Stimulated activated naive CD4-positive, alpha-beta T cell (primary cell): ENCODE data around the gene PALS2.

Source experiments
- DNase-seq, 6 experiments: peaks; one replicate each; lab custom pipeline; 2025; lab: John Stamatoyannopoulos, UW

PALS2 gene

DNA sequence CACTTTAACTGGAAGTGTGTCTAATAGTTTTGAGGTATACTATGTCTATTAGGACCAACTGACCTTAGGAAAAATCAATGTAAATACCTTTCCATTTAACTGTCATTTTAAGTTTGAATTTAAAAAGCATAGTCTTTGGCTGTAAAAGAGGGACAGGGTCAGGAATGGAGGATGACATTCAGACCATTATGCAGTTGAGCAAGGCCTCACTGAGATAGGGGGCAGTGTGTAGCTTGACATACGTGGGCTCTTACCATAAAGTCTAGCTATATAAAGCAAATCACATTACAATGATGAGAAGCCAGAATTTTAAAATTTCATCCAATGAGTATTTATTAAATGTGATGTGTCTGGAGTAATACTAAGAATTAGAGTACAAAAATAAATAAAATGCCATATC, 17.9 kb downstream of the PALS2 start:
- DNase-seq, result no peak

DNA sequence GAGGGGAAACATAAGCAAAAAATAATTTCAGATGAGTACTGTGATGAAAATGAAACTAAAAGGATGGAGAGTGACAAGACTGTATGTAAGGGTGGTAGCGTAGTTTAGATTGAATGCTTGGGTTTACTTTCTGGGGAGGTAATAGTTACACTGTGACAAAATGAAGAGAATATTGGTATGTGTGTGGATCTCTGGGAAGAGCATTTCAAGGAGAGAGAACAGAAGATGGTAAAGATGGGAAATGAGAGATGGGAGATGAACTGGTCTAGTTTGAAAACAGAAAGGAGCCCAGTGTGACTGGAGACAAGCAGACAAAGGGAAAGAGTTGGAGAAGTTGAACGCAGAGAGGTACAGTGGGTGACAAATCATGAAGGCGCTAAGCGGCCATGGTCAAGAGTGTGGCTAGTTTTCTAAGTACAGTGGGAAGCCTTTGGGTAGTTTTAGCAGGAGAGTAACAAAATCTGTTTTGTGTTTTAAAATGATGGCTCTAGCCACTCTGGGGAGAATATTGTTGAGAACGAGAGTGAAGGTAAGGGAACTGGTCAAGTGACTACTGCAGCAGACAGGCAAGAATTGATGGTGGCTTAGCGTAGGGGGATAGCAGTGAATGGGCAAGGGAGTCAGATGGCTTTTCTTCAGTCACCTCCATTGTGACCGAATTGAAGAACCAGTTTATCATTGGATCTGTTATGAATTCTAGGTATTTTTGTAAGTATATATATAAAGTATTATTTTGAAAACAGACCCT, 22.6 kb downstream of the PALS2 start:
- peak in 2 of 6 experiments; percentile 17 to 28 for DNase-seq

DNA sequence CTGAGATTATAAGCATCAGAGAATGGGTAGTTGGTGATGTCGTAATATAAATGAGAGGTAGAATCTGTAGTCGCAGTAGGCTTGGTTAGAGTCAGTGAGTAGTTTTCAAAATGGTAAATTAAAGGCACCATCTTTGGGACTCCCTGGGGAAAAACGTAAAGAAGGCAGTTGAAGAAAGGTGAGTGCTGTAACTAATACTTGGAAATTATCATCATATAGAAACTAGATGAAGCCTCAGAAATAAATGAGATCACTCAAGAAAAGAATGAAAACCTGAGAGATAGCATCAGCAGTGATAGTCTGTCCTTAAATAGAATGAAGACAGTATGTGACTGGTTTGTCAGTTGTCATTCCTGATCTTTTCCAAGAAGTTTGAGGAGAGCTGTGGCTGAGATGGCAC, 23.8 kb downstream of the PALS2 start:
- DNase-seq, result no peak

DNA sequence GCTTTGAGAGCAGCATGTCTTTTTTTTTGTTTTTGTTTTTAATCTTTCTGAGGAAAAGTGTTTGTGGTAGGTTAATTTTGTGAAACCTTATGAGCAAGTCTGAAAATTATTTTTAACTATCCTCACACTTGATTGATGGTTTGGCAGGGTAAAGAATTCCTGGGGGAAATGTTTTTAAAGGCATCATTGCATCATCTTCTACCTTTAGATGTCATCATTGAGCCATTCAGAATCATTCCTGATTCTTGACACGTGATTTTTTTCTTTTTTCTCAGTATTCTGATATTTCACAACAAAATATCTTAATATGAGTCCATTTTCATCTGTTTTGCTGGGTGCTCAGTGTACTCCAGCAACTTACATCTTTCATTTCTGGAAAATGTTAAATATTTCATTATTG, 28.3 kb downstream of the PALS2 start:
- no peak for DNase-seq

DNA sequence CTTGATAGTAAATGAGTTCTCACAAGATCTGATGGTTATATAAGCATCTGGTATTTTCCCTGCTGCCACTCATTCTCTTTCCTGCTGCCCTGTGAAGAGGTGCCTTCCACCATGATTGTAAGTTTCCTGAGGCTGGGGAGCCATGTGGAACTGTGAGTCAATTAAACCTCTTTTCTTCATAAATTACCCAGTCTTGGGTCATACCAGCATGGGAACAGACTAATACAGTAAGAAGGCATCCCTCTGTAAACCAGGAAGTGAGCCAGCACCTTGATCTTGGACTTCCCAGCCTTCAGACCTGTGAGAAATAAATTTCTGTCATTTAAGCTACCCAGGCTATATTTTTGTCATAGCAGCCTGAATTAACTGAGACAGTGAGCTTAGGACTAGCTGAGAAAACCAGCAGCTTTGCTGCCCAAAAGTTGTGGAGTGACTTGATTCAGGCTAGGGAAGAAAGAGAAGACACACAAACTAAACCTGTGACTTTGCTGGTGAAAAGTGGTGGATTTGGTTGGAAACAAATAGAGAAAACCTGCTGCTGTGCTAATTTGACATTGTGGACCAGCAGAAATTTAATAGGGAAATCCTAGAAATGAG, 29.7 kb downstream of the PALS2 start:
- DNase-seq, result no peak

DNA sequence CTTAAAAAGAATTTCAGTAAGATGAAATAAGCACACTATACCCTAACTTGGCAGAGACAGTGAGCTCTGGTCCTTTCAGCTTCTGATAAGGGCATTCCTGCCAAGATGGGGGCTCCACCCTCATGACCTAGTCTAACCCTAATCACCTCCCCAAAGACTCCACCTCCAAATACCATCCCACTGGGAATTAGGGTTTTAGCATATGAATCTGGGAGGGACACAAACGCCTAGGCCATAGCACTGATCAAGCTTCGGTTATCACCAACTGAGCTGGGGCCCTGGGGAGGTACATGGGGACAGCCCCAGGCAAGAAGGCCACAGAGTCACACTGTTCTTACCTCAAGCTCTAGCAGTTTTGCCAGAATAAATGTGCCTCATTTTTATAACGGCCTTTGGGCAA, 31.4 kb downstream of the PALS2 start:
- no peak for DNase-seq

DNA sequence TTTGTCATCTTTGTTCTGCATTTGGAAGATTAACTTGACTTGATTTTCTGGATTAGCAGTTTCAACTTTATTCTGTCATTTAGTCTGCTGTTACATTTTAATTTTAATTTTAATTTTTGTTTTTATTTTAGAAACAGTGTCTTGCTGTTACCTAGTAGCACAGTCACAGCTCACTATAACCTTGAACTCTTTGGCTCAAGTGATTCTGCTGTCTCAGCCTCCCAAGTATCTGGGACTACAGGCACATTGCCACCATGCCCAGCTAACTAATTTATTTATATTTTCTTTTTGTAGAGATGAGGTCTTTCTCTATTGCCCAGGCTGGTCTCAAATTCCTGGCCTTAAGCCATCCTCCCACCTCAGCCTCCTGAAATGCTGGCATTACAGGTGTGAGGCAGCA, 35.3 kb downstream of the PALS2 start:
- no peak for DNase-seq

DNA sequence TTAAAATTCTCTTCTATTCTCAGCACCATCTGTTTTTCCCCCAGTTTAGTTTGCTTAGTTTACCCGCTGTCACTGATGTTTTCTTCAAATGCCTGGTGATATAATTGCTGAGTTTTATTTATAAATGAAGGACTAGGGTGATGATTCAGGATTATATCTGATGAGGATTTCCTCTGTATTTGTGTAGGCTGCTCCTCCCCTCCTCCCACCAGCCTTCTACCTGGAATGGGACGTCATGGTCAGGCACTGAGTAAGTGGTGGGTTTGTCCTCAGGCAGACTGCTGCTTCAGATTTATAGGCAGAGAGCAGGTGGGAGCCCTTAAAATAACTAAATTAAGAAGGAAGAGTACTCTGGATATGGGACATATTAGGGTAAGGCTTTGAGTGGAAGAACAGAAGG, 35.8 kb downstream of the PALS2 start:
- DNase-seq, result no peak

DNA sequence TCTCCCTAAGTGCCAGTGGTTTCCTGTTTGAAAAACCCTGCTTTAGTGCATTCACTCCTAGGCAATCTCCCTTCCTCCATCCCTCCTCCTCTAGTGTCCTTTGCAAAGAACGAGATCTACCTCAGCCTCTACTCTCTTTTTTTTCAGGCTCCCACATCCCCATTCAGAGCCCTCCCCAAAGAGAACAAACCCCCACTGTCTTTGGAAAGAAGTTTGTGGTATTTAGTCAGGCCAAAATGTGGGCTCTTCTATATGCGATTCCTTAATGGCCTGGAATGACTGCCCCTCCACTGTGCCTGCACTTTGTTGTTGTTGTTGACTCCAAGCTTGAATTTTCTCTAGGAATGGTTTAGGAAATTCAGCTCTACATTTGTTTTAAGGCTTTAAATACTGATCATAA, 36.3 kb downstream of the PALS2 start:
- no peak for DNase-seq

DNA sequence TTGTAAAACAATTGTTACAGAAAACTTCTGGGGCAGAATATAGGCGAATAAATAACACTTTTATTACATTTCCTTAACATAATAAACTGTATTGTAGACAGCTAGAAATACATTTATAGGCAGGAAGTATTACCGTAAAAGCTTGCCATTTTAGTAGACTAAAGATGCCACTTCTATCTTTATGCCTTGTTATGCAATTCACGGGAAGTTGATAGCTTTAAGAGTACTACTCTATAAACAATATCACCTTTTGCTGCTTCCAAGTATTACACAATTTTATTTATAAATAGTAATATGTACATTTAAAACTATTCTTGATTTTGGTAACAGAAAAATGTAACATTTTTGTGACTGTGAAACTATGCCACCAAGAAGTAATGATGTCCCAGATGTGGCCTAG, 37.9 kb downstream of the PALS2 start:
- no peak for DNase-seq

DNA sequence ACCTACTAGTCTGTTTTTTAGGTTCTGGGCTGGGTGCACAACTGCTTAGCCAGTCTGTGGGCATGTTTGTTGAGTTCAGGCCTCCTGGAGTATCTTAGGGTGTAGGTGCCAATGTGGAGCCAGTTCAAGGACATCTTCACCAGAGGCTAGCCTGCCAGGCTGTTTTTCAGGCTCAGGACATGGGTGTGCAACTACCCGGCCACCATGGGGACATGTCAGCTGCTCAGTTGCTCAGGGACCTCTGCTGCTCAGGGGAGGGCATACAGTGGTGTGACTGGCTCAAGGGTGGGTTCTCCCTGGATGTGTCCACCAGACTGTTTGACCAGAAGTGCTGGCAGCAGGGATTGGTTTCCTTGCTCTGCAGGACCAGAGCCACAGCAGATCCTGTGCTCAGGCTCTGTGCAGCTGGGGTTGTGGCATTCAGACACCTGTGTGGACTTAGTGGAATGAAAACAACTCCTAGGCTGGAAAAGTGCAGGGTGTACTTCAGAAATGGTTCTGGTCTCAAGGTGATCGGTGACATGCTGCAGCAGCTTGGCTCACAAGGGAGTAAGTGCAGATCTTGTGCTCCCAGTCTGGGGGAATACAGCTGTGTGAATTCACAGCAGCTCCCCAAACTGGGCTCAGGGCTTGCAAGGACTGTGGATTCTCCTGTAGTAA, 44.8 kb downstream of the PALS2 start:
- DNase-seq, result no peak

DNA sequence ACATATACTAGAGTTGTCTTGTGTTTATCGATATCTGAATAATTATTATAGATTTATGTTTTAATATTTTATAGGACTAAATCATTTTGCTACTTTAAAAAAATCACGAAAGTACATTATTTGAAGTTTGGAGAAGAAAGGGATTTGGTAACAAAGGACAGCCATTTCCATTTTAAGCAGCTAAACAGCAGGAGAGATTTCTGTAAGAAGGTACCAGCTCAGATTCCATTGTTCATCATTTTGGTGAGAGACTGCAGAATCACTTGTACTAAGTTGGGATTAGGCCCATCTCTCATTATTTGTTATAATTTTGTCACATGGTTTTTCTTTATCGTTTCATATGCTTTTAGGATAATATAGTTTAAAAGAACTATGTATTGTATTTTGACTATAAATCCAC, 46.7 kb downstream of the PALS2 start:
- no peak for DNase-seq

DNA sequence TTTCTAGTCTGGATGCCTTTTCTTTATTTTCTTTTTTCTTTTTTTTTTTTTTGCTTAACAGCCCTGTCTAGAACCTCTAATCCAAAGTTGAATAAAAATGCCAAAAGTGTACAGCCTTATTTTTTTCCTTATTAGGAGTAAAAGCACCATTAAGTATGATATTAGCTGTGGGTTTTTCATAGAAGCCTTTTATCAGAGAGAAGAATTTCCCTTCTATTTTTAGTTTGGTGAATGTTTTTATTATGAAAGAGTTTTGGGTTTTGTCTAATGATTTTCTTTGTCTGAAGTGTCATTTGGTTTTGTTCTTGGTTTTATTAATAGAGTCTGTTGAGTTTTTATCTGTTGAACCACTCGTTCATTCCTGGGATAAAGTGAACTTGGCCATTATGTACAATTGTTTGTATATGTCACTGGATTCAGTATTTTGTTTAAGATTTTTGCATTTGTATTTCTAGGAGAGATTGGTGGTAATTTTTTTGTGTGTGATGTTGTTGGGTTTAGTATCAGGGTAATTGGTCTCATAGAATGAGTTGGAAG, 49.5 kb downstream of the PALS2 start:
- DNase-seq, result no peak
